ENCODE data around the gene AHRR. TPM values are rescaled to one million over a fixed set of nuclear protein-coding genes. Genes with fewer than 3 reads are reported as not detected.

Gene AHRR
- total RNA-seq, 1 donor from 2014 or later, result 2.6 TPM

- Histone ChIP-seq H3K4me3 (ENCODE audit: low read depth, low read length) (peak overlapping the region; percentile 24), H3K36me3 (ENCODE audit: control insufficient read depth, insufficient read depth, low read length) (peaks cover 1% of the 10 kb centered on the region), H3K27me3 (ENCODE audit: control insufficient read depth, insufficient read depth, low read length) (peaks cover 39% of the 10 kb centered on the region)
- no peak for DNase-seq (ENCODE audit: low read depth)
- no peak for TF ChIP-seq CTCF (IDR thresholded peaks at IDR 0.05; ENCODE audit: insufficient read depth, low read length, poor library complexity, severe bottlenecking)
Observed at GRCh38 chr5:474840-475661, 153.5 kb downstream of the AHRR start.

GRCh38 chr5:475704-476101 lies 154.2 kb downstream of the AHRR start:
- Histone ChIP-seq H3K4me3 (ENCODE audit: low read depth, low read length) (no peak overlapping the region), H3K36me3 (ENCODE audit: control insufficient read depth, insufficient read depth, low read length) (no peaks in the 10 kb centered on the region), H3K27me3 (ENCODE audit: control insufficient read depth, insufficient read depth, low read length) (peaks cover 42% of the 10 kb centered on the region)
- no peak for TF ChIP-seq CTCF (IDR thresholded peaks at IDR 0.05; ENCODE audit: insufficient read depth, low read length, poor library complexity, severe bottlenecking)
- DNase-seq (ENCODE audit: low read depth), result no peak

GRCh38 chr5:476102-476813 lies 154.7 kb downstream of the AHRR start:
- no peak for DNase-seq (ENCODE audit: low read depth)
- Histone ChIP-seq H3K36me3 (ENCODE audit: control insufficient read depth, insufficient read depth, low read length) (no peaks in the 10 kb centered on the region), H3K4me3 (ENCODE audit: low read depth, low read length) (no peak overlapping the region), H3K27me3 (ENCODE audit: control insufficient read depth, insufficient read depth, low read length) (peaks cover 42% of the 10 kb centered on the region)
- no peak for TF ChIP-seq CTCF (IDR thresholded peaks at IDR 0.05; ENCODE audit: insufficient read depth, low read length, poor library complexity, severe bottlenecking)

GRCh38 chr5:476814-477175 lies 155.3 kb downstream of the AHRR start:
- H3K36me3 ChIP-seq (ENCODE audit: control insufficient read depth, insufficient read depth, low read length), result no peaks in the 10 kb centered on the region
- TF ChIP-seq CTCF (IDR thresholded peaks at IDR 0.05; ENCODE audit: insufficient read depth, low read length, poor library complexity, severe bottlenecking), result no peak
- peaks cover 42% of the 10 kb centered on the region for H3K27me3 ChIP-seq (ENCODE audit: control insufficient read depth, insufficient read depth, low read length)
- H3K4me3 ChIP-seq (ENCODE audit: low read depth, low read length), result no peak overlapping the region
- DNase-seq (ENCODE audit: low read depth), result no peak

GRCh38 chr5:477247-477646 lies 155.7 kb downstream of the AHRR start:
- no peaks in the 10 kb centered on the region for H3K36me3 ChIP-seq (ENCODE audit: control insufficient read depth, insufficient read depth, low read length)
- TF ChIP-seq CTCF (IDR thresholded peaks at IDR 0.05; ENCODE audit: insufficient read depth, low read length, poor library complexity, severe bottlenecking), result no peak
- no peak for DNase-seq (ENCODE audit: low read depth)
- no peak overlapping the region for H3K4me3 ChIP-seq (ENCODE audit: low read depth, low read length)
- peaks cover 42% of the 10 kb centered on the region for H3K27me3 ChIP-seq (ENCODE audit: control insufficient read depth, insufficient read depth, low read length)
